PC-9 (cell line): Measurements from ENCODE around the gene CAMTA1. TPM values are rescaled to one million over a fixed set of nuclear protein-coding genes. Genes with fewer than 3 reads are reported as not detected.

Experiments
- BruUV-seq: library from RNA; stranded (reverse); fragments of 400-500 nt; replicated peaks from 2 replicates; lab custom pipeline; 2021; lab: Mats Ljungman, UMichigan
- CTCF ChIA-PET: fragments of 300-600 bp; sonication (Branson Sonifier 250); formaldehyde crosslinking; loops from one replicate; lab custom pipeline; 2022; ENCODE audit warnings: antibody characterized with exemption; lab: Charles Lee
- POLR2A ChIA-PET: fragments of 300-600 bp; sonication (Branson Sonifier 250); formaldehyde crosslinking; loops from one replicate; lab custom pipeline; 2022; ENCODE audit warnings: antibody characterized with exemption; ENCODE audit not compliant: unreplicated experiment; lab: Charles Lee
- DNase-seq, 2 experiments: peaks; one replicate each; pipeline versions ENCODE4 v3.0.0 to v3.0.0-alpha.2; 2015 to 2022; ENCODE audit warnings: mixed read lengths in 1 of 2
- H2AFZ ChIP-seq: fragments of 200-600 bp; sonication (generic); 2 replicates; pipeline ENCODE4 v1.8.1; 2017; ENCODE audit warnings: antibody characterized with exemption
- H3F3A ChIP-seq: fragments of 200-600 bp; sonication (generic); 2 replicates; pipeline ENCODE4 v1.8.1; 2017; ENCODE audit warnings: antibody characterized with exemption, mild to moderate bottlenecking, low read depth; ENCODE audit not compliant: insufficient read depth
- H3K27ac ChIP-seq: fragments of 200-600 bp; sonication (generic); 2 replicates; pipeline ENCODE4 v1.6.1; 2016; ENCODE audit warnings: mixed run types
- H3K27me3 ChIP-seq: fragments of 200-600 bp; sonication (generic); 2 replicates; pipeline ENCODE4 v1.6.1; 2016; ENCODE audit warnings: low read depth, mixed run types; ENCODE audit not compliant: insufficient read depth
- H3K36me3 ChIP-seq: fragments of 200-600 bp; sonication (generic); 2 replicates; pipeline ENCODE4 v1.6.1; 2016; ENCODE audit warnings: low read depth, mixed run types
- H3K4me1 ChIP-seq: fragments of 200-600 bp; sonication (generic); replicated peaks from 2 replicates; pipeline ENCODE4 v1.6.1; 2016; ENCODE audit warnings: mixed run types; ENCODE audit not compliant: insufficient read depth
- H3K4me2 ChIP-seq: fragments of 200-600 bp; sonication (generic); 2 replicates; pipeline ENCODE4 v1.6.1; 2017; ENCODE audit warnings: mixed run types
- H3K4me3 ChIP-seq: fragments of 200-600 bp; sonication (generic); 2 replicates; pipeline ENCODE4 v1.6.1; 2016; ENCODE audit warnings: mixed run types
- H3K79me2 ChIP-seq: fragments of 200-600 bp; sonication (generic); 2 replicates; pipeline ENCODE4 v1.6.1; 2017; ENCODE audit warnings: low read depth, mixed run types
- H3K9me2 ChIP-seq: fragments of 200-600 bp; sonication (generic); 2 replicates; pipeline ENCODE4 v1.8.1; 2017; ENCODE audit warnings: mild to moderate bottlenecking; ENCODE audit not compliant: insufficient read depth
- H3K9me3 ChIP-seq: fragments of 200-600 bp; sonication (generic); 2 replicates; pipeline ENCODE4 v1.8.1; 2016; ENCODE audit warnings: low read depth; ENCODE audit not compliant: insufficient read depth
- H4K20me1 ChIP-seq: fragments of 200-600 bp; sonication (generic); 2 replicates; pipeline ENCODE4 v1.8.1; 2017; ENCODE audit not compliant: insufficient read depth
- CTCF ChIP-seq: fragments of 200-600 bp; sonication (generic); conservative IDR thresholded peaks from 2 replicates; pipeline ENCODE4 v1.6.1; 2017; ENCODE audit warnings: mixed run types, antibody characterized with exemption, mild to moderate bottlenecking, moderate library complexity
- EZH2 ChIP-seq: fragments of 200-600 bp; sonication (generic); IDR thresholded peaks from 2 replicates; pipeline ENCODE4 v1.8.0; 2017; ENCODE audit warnings: antibody characterized with exemption, low read depth
- intact Hi-C: fragments of 100-400 bp; cut with micrococcal nuclease; formaldehyde crosslinking; loops from one replicate; pipeline ENCODE4 v1.10.0; 2022; ENCODE audit not compliant: unreplicated experiment
- total RNA-seq: library from RNA; stranded (reverse); gene quantifications from 2 replicates; pipeline ENCODE4 v1.2.3, GENCODE V29; 2021

The CAMTA1 gene
- total RNA-seq, 1 experiment from 2014 or later, result 72.3 TPM

GRCh38 chr1:6850537-6850936 lies 65.3 kb downstream of the CAMTA1 start:
- BruUV-seq, result no TSS peak
- intact Hi-C loops, result no loop called here
- CTCF ChIA-PET, result no interaction called here

GRCh38 chr1:6852136-6852890 lies 67.1 kb downstream of the CAMTA1 start:
- Histone ChIP-seq H3K27me3 (no peaks in the 10 kb centered on the region), H3K79me2 (no peaks in the 10 kb centered on the region), H3K9me2 (no peaks in the 10 kb centered on the region), H3F3A (no peaks in the 10 kb centered on the region), H3K4me3 (no peak overlapping the region), H3K27ac (no peak overlapping the region), H3K36me3 (no peaks in the 10 kb centered on the region), H3K4me2 (no peak overlapping the region), H2AFZ (no peak overlapping the region), H4K20me1 (no peaks in the 10 kb centered on the region), H3K4me1 (no peaks in the 10 kb centered on the region), H3K9me3 (no peaks in the 10 kb centered on the region)
- intact Hi-C loops, result no loop called here
- DNase-seq, result no peak
- TF ChIP-seq CTCF (no peak), EZH2 (no peak)
- POLR2A ChIA-PET, result no interaction called here
- CTCF ChIA-PET, result no interaction called here
- BruUV-seq, result no TSS peak

More at GRCh38 chr1:6850537-6850936, 65.3 kb downstream of the CAMTA1 start:
- H4K20me1 ChIP-seq, result no peaks in the 10 kb centered on the region
- POLR2A ChIA-PET, result no interaction called here
- H3K9me3 ChIP-seq, result no peaks in the 10 kb centered on the region
- no peak overlapping the region for H2AFZ ChIP-seq
- no peaks in the 10 kb centered on the region for H3K36me3 ChIP-seq
- no peaks in the 10 kb centered on the region for H3K4me1 ChIP-seq
- H3K4me3 ChIP-seq, result no peak overlapping the region
- H3K4me2 ChIP-seq, result no peak overlapping the region
- no peaks in the 10 kb centered on the region for H3K79me2 ChIP-seq
- H3F3A ChIP-seq, result no peaks in the 10 kb centered on the region
- no peak overlapping the region for H3K27ac ChIP-seq
- H3K27me3 ChIP-seq, result no peaks in the 10 kb centered on the region
- no peaks in the 10 kb centered on the region for H3K9me2 ChIP-seq
- TF ChIP-seq EZH2 (no peak), CTCF (no peak)
- DNase-seq, result no peak

- H3K4me2 ChIP-seq, result no peak overlapping the region
- ChIA-PET CTCF (no interaction called here), POLR2A (no interaction called here)
- intact Hi-C loops, result no loop called here
- no peak overlapping the region for H3K4me3 ChIP-seq
- no peak for DNase-seq
- H3K4me1 ChIP-seq, result peaks cover 2% of the 10 kb centered on the region; the same call in 1 of the 2 replicates
- TF ChIP-seq EZH2 (no peak), CTCF (no peak)
- no peaks in the 10 kb centered on the region for H3K27me3 ChIP-seq
- no peaks in the 10 kb centered on the region for H3K36me3 ChIP-seq
- H3K9me2 ChIP-seq, result no peaks in the 10 kb centered on the region
- no peaks in the 10 kb centered on the region for H3K9me3 ChIP-seq
- H3K27ac ChIP-seq, result no peak overlapping the region
- H3K79me2 ChIP-seq, result no peaks in the 10 kb centered on the region
- H2AFZ ChIP-seq, result no peak overlapping the region
- H3F3A ChIP-seq, result 0 out of 2 replicates have a peak, but pooled peaks cover 1% of the 10 kb centered on the region
- no TSS peak for BruUV-seq
- no peaks in the 10 kb centered on the region for H4K20me1 ChIP-seq
Observed at GRCh38 chr1:6854166-6854565, 68.9 kb downstream of the CAMTA1 start.
